ACHN (cell line): ENCODE data around the gene ADRA2B.
A peak's percentile ranks its signal among the peaks of the same experiment; 100 is the strongest.
"Not testable (repeated sequence)": the region's sequence is repeated elsewhere in the genome, so short reads cannot be mapped to it uniquely, and the experiment has no call there.

Source experiments
- DNase-seq: peaks from one replicate; pipeline ENCODE4 v3.0.0-alpha.2; 2015
- in situ Hi-C: cut with HindIII; loops from 2 replicates; pipeline ENCODE4 v1.10.0; 2017; ENCODE audit warnings: low sequenced_read_pairs, low pct_ligation_motif_present, low pct_unique_long_range_greater_than_20kb

ADRA2B gene

GRCh38 chr2:96151595-96152303, 35.4 kb upstream of the ADRA2B start:
- DNase-seq: no peak
- in situ Hi-C loops: no loop called here

- in situ Hi-C loops: no loop called here
- DNase-seq: no peak
These were observed 34.6 kb upstream of the ADRA2B start for GRCh38 chr2:96150791-96151594.

- in situ Hi-C loops: no loop called here
- no peak for DNase-seq
These were observed 33.8 kb upstream of the ADRA2B start for GRCh38 chr2:96150007-96150640.

- peak; percentile 57 for DNase-seq
- in situ Hi-C loops: no loop called here
These were observed 32.2 kb upstream of the ADRA2B start for GRCh38 chr2:96148410-96149217.

- in situ Hi-C loops: no loop called here
- DNase-seq: no peak
These were observed 31.3 kb upstream of the ADRA2B start for GRCh38 chr2:96147593-96148201.

- in situ Hi-C loops: no loop called here
- no peak for DNase-seq
These were observed 30.7 kb upstream of the ADRA2B start for GRCh38 chr2:96146881-96147592.

- in situ Hi-C loops: no loop called here
- no peak for DNase-seq
These were observed 29.9 kb upstream of the ADRA2B start for GRCh38 chr2:96146153-96146880.

GRCh38 chr2:96145848-96146152, 29.4 kb upstream of the ADRA2B start:
- no peak for DNase-seq
- in situ Hi-C loops: no loop called here

GRCh38 chr2:96145036-96145847, 28.9 kb upstream of the ADRA2B start, which contains the start of gene DUSP2:
Gene DUSP2 (minus strand): TSS chr2:96145440. CDS start chr2:96145354, 86 bp downstream.
- peak; percentile 31 for DNase-seq
- in situ Hi-C loops: no loop called here

DNA sequence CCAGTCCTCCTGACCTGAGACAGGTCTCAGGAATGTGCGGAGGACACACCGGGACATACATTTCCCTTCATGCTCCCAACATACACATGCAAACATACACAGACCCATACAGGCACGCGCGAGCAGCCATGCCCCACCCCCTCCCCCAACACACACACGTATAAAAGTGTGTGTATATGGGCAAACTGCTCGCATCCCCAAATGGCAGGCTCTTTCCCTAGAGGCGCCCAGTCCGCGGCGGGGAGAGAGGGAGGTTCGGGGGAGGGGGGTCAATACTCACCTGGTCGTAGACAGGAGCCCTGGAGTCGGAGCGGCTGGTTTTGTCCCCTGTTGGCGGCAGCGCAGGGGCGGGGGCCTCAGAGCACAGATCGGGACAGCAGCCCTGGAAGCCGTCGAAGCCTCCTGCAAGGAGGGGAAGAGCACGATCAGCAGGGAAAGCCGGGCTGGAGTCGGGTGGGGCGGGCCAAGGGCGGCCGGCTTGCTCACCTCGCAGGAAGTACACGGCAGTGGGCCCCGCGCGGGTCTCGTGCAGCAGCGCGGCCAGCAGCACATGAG, 28.2 kb upstream of the ADRA2B start:
- in situ Hi-C loops: no loop called here
- DNase-seq: no peak

- no peak for DNase-seq
- in situ Hi-C loops: no loop called here
These were observed 27.6 kb upstream of the ADRA2B start for GRCh38 chr2:96143848-96144480.

DNA sequence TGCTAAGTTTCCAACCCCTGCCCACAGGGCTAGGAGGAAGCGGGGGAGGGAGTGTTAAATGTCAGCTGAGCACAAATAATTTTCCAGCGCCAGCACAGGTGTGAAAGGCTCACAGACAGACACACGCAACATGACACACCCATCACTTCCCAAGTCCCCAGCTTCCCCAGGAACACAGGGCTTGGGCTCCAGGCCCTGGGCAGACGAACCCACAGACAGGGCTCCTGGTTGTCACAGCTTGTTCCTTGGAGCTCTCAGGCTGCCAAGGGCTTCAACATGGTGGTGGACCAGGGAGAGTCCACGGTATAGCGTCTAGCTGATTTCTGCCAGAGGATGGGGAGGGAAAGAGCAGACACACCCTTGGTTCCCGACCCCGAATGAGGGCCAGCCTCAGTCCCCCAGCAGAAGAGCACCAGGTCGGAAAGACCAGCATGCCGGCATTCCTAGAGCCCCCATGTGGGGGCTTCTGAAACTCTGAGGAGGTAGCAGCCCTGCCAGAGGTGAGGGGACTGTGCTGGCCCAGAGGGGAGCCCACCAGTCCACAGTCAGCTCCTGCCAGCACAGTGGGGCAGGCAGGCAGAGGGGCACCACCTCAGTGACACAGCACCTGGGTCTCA, 27.0 kb upstream of the ADRA2B start:
- in situ Hi-C loops: no loop called here
- DNase-seq: no peak

DNA sequence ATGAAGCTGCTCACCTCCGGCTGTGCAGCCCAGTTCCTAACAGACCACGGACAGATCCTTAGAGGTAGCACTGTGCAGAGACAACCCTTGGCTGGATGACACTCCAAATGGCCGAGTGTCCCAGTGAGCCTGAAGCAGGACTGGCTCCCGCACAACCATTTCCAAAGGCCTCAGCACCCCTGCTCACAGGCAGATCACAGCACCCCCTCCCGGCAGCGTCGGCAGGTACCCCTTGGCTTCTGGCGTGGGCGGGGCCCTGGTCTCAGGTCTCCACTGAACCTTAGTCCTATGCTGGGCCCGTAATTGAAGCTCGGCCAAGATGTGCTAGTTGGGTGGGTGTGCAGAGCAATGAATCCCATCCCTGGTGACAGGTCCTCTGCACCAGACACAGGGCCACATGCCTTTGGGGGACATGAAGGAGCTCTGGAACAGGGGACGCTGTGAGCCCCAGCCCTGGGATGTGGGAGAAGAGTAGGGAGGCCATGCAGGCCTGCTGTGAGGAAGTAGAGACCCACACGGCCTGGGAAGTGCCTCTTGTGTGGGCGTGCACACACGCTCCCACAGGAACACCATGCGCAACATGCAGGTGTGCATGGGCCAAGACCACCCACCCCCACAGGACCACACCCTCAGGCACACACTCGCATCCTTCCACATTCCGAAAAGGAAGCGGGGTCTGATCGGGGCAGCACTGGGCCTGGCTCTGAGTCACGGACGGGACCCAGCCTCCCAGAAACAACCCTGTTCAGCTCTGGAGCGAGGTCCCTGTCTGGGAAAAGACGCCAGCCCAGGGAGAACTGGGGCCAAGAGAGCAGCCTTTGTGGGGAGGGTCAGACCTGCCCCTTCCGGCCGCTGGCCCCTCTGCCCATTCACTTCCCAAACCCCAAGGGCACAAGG, 26.1 kb upstream of the ADRA2B start:
- in situ Hi-C loops: no loop called here
- DNase-seq: no peak

- in situ Hi-C loops, DNase-seq: not testable (repeated sequence)
These were observed 25.2 kb upstream of the ADRA2B start for GRCh38 chr2:96141624-96141967.
